Panc1 (cell line): ENCODE measurements around the gene PCDHGC5. TPM values are rescaled to one million over a fixed set of nuclear protein-coding genes. Genes with fewer than 3 reads are reported as not detected.

Experiments
- ATAC-seq: fragments of 200-7000 bp; cut with Tn5 transposase; 2 replicates; pipeline ENCODE4 v1.9.1; 2020; ENCODE audit warnings: mild to moderate bottlenecking, moderate library complexity
- BruUV-seq: library from RNA; stranded (reverse); fragments of 400-500 nt; replicated peaks from 2 replicates; lab custom pipeline; 2021; lab: Mats Ljungman, UMichigan
- CTCF ChIA-PET: fragments of 300-600 bp; sonication (Branson Sonifier 250); formaldehyde crosslinking; loops from one replicate; lab custom pipeline; 2022; ENCODE audit warnings: antibody characterized with exemption; lab: Charles Lee
- POLR2A ChIA-PET: fragments of 300-600 bp; sonication (Branson Sonifier 250); formaldehyde crosslinking; loops from one replicate; lab custom pipeline; 2022; ENCODE audit warnings: antibody characterized with exemption; lab: Charles Lee
- DNase-seq: peaks from one replicate; pipeline ENCODE4 v3.0.0-alpha.2; 2010; ENCODE audit warnings: low read depth, low spot score
- H3K27ac ChIP-seq: 2 replicates; pipeline ENCODE4 v1.5.1; 2011; ENCODE audit warnings: mild to moderate bottlenecking, low read length, inconsistent platforms
- H3K27me3 ChIP-seq: fragments of 200-500 bp; sonication (Bioruptor generic); 2 replicates; pipeline ENCODE4 v1.6.0; 2014; ENCODE audit warnings: low read length, inconsistent platforms; ENCODE audit not compliant: control insufficient read depth, insufficient read depth
- H3K36me3 ChIP-seq: fragments of 200-500 bp; sonication (Bioruptor generic); 2 replicates; pipeline ENCODE4 v1.5.1; 2014; ENCODE audit warnings: inconsistent platforms, mild to moderate bottlenecking, low read length, moderate library complexity; ENCODE audit not compliant: control insufficient read depth, insufficient read depth
- H3K4me1 ChIP-seq: 2 replicates; pipeline ENCODE4 v1.5.1; 2011; ENCODE audit warnings: inconsistent platforms, mild to moderate bottlenecking, low read length, moderate library complexity; ENCODE audit not compliant: control insufficient read depth, insufficient read depth
- H3K4me3 ChIP-seq, 2 experiments: 2 replicates each; pipeline ENCODE4 v1.5.1; 2011 to 2012; ENCODE audit warnings: low read depth in 2 of 2, low read length in 2 of 2, mild to moderate bottlenecking in 2 of 2, inconsistent platforms in 1 of 2, moderate library complexity in 1 of 2
- H3K9me3 ChIP-seq: fragments of 200-500 bp; sonication (Bioruptor generic); 2 replicates; pipeline ENCODE4 v1.5.1; 2014; ENCODE audit warnings: low read depth, mild to moderate bottlenecking, inconsistent platforms, low read length, moderate library complexity; ENCODE audit not compliant: control insufficient read depth, insufficient read depth
- CTCF ChIP-seq: fragments of 450-650 bp; IDR thresholded peaks from 2 replicates; pipeline ENCODE4 v1.5.1; 2017; ENCODE audit warnings: mild to moderate bottlenecking
- POLR2AphosphoS5 ChIP-seq: IDR thresholded peaks from 2 replicates; pipeline ENCODE4 v1.6.1; 2012; ENCODE audit warnings: mild to moderate bottlenecking, low read depth, low read length, moderate library complexity
- SIN3A ChIP-seq: IDR thresholded peaks from 2 replicates; pipeline ENCODE4 v1.6.1; 2012; ENCODE audit warnings: low read depth, mild to moderate bottlenecking, low read length, moderate library complexity, borderline replicate concordance; ENCODE audit not compliant: insufficient read depth
- TCF7L2 ChIP-seq: IDR thresholded peaks from 2 replicates; pipeline ENCODE4 v1.6.1; 2011; ENCODE audit warnings: mild to moderate bottlenecking, low read depth, low read length, inconsistent platforms
- in situ Hi-C: cut with HindIII; loops from 2 replicates; pipeline ENCODE4 v1.10.0; 2016; ENCODE audit warnings: low sequenced_read_pairs, low pct_unique_long_range_greater_than_20kb
- intact Hi-C: fragments of 100-400 bp; cut with micrococcal nuclease; formaldehyde crosslinking; loops from one replicate; pipeline ENCODE4 v1.10.0; 2022; ENCODE audit not compliant: unreplicated experiment
- total RNA-seq: library from RNA; stranded (reverse); gene quantifications from one replicate; pipeline ENCODE4 v1.2.1, GENCODE V29; 2021; ENCODE audit not compliant: unreplicated experiment
- TF ChIP-seq, protein P1 (sequence below), 2 experiments: IDR thresholded peaks; 2 replicates each; pipeline ENCODE4 v1.6.1; 2011 to 2012; ENCODE audit warnings: low read depth in 2 of 2, control low read depth in 1 of 2, low read length in 1 of 2, mild to moderate bottlenecking in 1 of 2, moderate library complexity in 1 of 2; ENCODE audit not compliant: insufficient read depth in 1 of 2

Gene PCDHGC5
- total RNA-seq, 1 experiment from 2014 or later = 0.36 TPM

DNA sequence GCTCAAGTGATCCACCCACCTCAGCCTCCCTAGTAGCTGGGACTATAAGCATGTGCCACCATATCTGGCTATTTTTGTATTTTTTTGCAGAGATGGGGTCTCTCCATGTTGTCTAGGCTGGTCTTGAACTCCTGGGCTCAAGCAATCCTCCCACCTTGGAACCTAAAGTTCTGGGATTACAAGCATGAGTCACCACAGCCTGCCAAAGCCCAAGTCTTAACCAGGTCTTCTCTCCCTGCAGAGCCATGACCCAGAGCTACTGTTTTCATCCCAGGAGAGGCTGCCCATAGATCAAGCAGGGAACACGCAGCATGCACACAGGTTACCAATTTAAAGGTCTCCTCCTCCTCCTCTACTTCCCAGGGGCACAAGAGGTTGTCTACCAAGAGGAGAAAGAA, 29.7 kb downstream of the PCDHGC5 start:
- intact Hi-C loops (no loop called here), in situ Hi-C loops (no loop called here)
- no peak for TF ChIP-seq SIN3A
- no peak for TF ChIP-seq POLR2AphosphoS5
- TF ChIP-seq TCF7L2 = no peak
- no peak for TF ChIP-seq CTCF
- TF ChIP-seq, protein P1, sequence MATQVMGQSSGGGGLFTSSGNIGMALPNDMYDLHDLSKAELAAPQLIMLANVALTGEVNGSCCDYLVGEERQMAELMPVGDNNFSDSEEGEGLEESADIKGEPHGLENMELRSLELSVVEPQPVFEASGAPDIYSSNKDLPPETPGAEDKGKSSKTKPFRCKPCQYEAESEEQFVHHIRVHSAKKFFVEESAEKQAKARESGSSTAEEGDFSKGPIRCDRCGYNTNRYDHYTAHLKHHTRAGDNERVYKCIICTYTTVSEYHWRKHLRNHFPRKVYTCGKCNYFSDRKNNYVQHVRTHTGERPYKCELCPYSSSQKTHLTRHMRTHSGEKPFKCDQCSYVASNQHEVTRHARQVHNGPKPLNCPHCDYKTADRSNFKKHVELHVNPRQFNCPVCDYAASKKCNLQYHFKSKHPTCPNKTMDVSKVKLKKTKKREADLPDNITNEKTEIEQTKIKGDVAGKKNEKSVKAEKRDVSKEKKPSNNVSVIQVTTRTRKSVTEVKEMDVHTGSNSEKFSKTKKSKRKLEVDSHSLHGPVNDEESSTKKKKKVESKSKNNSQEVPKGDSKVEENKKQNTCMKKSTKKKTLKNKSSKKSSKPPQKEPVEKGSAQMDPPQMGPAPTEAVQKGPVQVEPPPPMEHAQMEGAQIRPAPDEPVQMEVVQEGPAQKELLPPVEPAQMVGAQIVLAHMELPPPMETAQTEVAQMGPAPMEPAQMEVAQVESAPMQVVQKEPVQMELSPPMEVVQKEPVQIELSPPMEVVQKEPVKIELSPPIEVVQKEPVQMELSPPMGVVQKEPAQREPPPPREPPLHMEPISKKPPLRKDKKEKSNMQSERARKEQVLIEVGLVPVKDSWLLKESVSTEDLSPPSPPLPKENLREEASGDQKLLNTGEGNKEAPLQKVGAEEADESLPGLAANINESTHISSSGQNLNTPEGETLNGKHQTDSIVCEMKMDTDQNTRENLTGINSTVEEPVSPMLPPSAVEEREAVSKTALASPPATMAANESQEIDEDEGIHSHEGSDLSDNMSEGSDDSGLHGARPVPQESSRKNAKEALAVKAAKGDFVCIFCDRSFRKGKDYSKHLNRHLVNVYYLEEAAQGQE (IDR thresholded peaks at IDR 0.05; ENCODE audit: insufficient read depth in 1 of 2, low read depth in 2 of 2, low read length in 1 of 2) = no peak
- ATAC-seq (no peak), DNase-seq (no peak)
- Histone ChIP-seq H3K27ac (0 out of 2 replicates have a peak overlapping the region, but pooled peaks have one; percentile 27), H3K9me3 (no peaks in the 10 kb centered on the region; the same call in 1 of the 2 replicates), H3K36me3 (peaks cover 5% of the 10 kb centered on the region), H3K4me3 (no peak overlapping the region), H3K27me3 (no peaks in the 10 kb centered on the region), H3K4me1 (peaks cover 50% of the 10 kb centered on the region)
- CTCF ChIA-PET = no interaction called here
- POLR2A ChIA-PET = no interaction called here
- BruUV-seq = no TSS peak

- no peak overlapping the region for H3K4me3 ChIP-seq
- no peak for ATAC-seq
- no peak for DNase-seq
- intact Hi-C loops (loop anchor here (10.0 kb wide), 1 partner anchor 165 kb away; the partner anchor contains the start of genes PCDHGA4, PCDHGB1 and PCDHGB2), in situ Hi-C loops (no loop called here)
- ChIA-PET CTCF (no interaction called here), POLR2A (no interaction called here)
- TF ChIP-seq CTCF = no peak
- no peak for TF ChIP-seq TCF7L2
- TF ChIP-seq, protein P1 (IDR thresholded peaks at IDR 0.05; ENCODE audit: insufficient read depth in 1 of 2, low read depth in 2 of 2, low read length in 1 of 2) = no peak
- no peak for TF ChIP-seq SIN3A
- TF ChIP-seq POLR2AphosphoS5 = no peak
- peaks cover 43% of the 10 kb centered on the region for H3K4me1 ChIP-seq
- peak overlapping the region; percentile 86 for H3K27ac ChIP-seq
- BruUV-seq = no TSS peak
- H3K9me3 ChIP-seq = no peaks in the 10 kb centered on the region; the same call in 1 of the 2 replicates
- peaks cover 5% of the 10 kb centered on the region for H3K36me3 ChIP-seq
- H3K27me3 ChIP-seq = no peaks in the 10 kb centered on the region
Measured at GRCh38 chr5:141519605-141520565, 31.0 kb downstream of the PCDHGC5 start.
